ENCODE measurements around the gene LRIG1. TPM values are rescaled to one million over a fixed set of nuclear protein-coding genes. Genes with fewer than 3 reads are reported as not detected.

LRIG1 gene
- total and polyA plus RNA-seq, 2 donors (not counting 1 experiment from before 2014, with no cell fraction given) = 27.9 to 104 TPM

GRCh38 chr3:66432041-66432766 lies 68.6 kb downstream of the LRIG1 start:
- H3K9ac ChIP-seq (ENCODE audit: insufficient read depth, low read length) = no peak overlapping the region
- peaks cover 24% of the 10 kb centered on the region for H3K4me1 ChIP-seq (ENCODE audit: control insufficient read depth, extremely low read depth, insufficient read depth, low read length)
- H3K4me3 ChIP-seq (replicated peaks in 1 of 4; ENCODE audit: control extremely low read depth in 1 of 4, insufficient read depth in 1 of 4, low read depth in 3 of 4, low read length in 4 of 4) = no peak overlapping the region
- H3K9me3 ChIP-seq (ENCODE audit: control insufficient read depth, insufficient read depth, low read depth, low read length) = no peaks in the 10 kb centered on the region
- no peaks in the 10 kb centered on the region for H3K36me3 ChIP-seq (ENCODE audit: control insufficient read depth, insufficient read depth, low read length)
- DNase-seq (ENCODE audit: low read depth in 2 of 2) = no peak
- TF ChIP-seq EZH2 (IDR thresholded peaks at IDR 0.05; ENCODE audit: low read length, missing control alignments) (no peak), CTCF (conservative IDR thresholded peaks at IDR 0.05 in 1 of 2, IDR thresholded peaks at IDR 0.05 in 1 of 2; ENCODE audit: low read depth in 1 of 2, low read length in 2 of 2) (no peak)
- peaks cover 6% of the 10 kb centered on the region for H3K79me2 ChIP-seq (ENCODE audit: control insufficient read depth, insufficient read depth, low read length)
- no peaks in the 10 kb centered on the region for H3K27me3 ChIP-seq (ENCODE audit: control insufficient read depth, insufficient read depth, low read length)
- no peak overlapping the region for H2AFZ ChIP-seq (ENCODE audit: low read length)
- H3K27ac ChIP-seq (ENCODE audit: insufficient read depth, low read length) = no peak overlapping the region
- H4K20me1 ChIP-seq (ENCODE audit: control insufficient read depth, extremely low read depth, insufficient read depth, low read length) = no peaks in the 10 kb centered on the region
- no peak overlapping the region for H3K4me2 ChIP-seq (ENCODE audit: extremely low read depth, insufficient read depth, low read length)

- H3K27ac ChIP-seq (ENCODE audit: insufficient read depth, low read length) = no peak overlapping the region
- H3K4me1 ChIP-seq (ENCODE audit: control insufficient read depth, extremely low read depth, insufficient read depth, low read length) = peaks cover 24% of the 10 kb centered on the region
Measured at GRCh38 chr3:66431494-66431893, 69.3 kb downstream of the LRIG1 start.

GRCh38 chr3:66430876-66431275 lies 69.9 kb downstream of the LRIG1 start:
- no peak overlapping the region for H3K4me2 ChIP-seq (ENCODE audit: extremely low read depth, insufficient read depth, low read length)

More at GRCh38 chr3:66431494-66431893, 69.3 kb downstream of the LRIG1 start:
- no peaks in the 10 kb centered on the region for H3K9me3 ChIP-seq (ENCODE audit: control insufficient read depth, insufficient read depth, low read depth, low read length)
- H3K36me3 ChIP-seq (ENCODE audit: control insufficient read depth, insufficient read depth, low read length) = no peaks in the 10 kb centered on the region
- H3K4me2 ChIP-seq (ENCODE audit: extremely low read depth, insufficient read depth, low read length) = no peak overlapping the region
- TF ChIP-seq EZH2 (IDR thresholded peaks at IDR 0.05; ENCODE audit: low read length, missing control alignments) (no peak), CTCF (conservative IDR thresholded peaks at IDR 0.05 in 1 of 2, IDR thresholded peaks at IDR 0.05 in 1 of 2; ENCODE audit: low read depth in 1 of 2, low read length in 2 of 2) (no peak)
- H3K27me3 ChIP-seq (ENCODE audit: control insufficient read depth, insufficient read depth, low read length) = no peaks in the 10 kb centered on the region
- peak; percentile 90 to 96 for DNase-seq (ENCODE audit: low read depth in 2 of 2)
- no peak overlapping the region for H3K4me3 ChIP-seq (replicated peaks in 1 of 4; ENCODE audit: control extremely low read depth in 1 of 4, insufficient read depth in 1 of 4, low read depth in 3 of 4, low read length in 4 of 4)
- no peak overlapping the region for H3K9ac ChIP-seq (ENCODE audit: insufficient read depth, low read length)
- H3K79me2 ChIP-seq (ENCODE audit: control insufficient read depth, insufficient read depth, low read length) = peaks cover 8% of the 10 kb centered on the region
- H2AFZ ChIP-seq (ENCODE audit: low read length) = no peak overlapping the region
- no peaks in the 10 kb centered on the region for H4K20me1 ChIP-seq (ENCODE audit: control insufficient read depth, extremely low read depth, insufficient read depth, low read length)

More at GRCh38 chr3:66430876-66431275, 69.9 kb downstream of the LRIG1 start:
- no peak overlapping the region for H3K9ac ChIP-seq (ENCODE audit: insufficient read depth, low read length)
- no peak for DNase-seq (ENCODE audit: low read depth in 2 of 2)
- H3K27ac ChIP-seq (ENCODE audit: insufficient read depth, low read length) = no peak overlapping the region
- H3K79me2 ChIP-seq (ENCODE audit: control insufficient read depth, insufficient read depth, low read length) = peaks cover 10% of the 10 kb centered on the region
- H3K9me3 ChIP-seq (ENCODE audit: control insufficient read depth, insufficient read depth, low read depth, low read length) = no peaks in the 10 kb centered on the region
- H2AFZ ChIP-seq (ENCODE audit: low read length) = no peak overlapping the region
- H4K20me1 ChIP-seq (ENCODE audit: control insufficient read depth, extremely low read depth, insufficient read depth, low read length) = no peaks in the 10 kb centered on the region
- H3K36me3 ChIP-seq (ENCODE audit: control insufficient read depth, insufficient read depth, low read length) = no peaks in the 10 kb centered on the region
- H3K4me1 ChIP-seq (ENCODE audit: control insufficient read depth, extremely low read depth, insufficient read depth, low read length) = peaks cover 24% of the 10 kb centered on the region
- TF ChIP-seq CTCF (conservative IDR thresholded peaks at IDR 0.05 in 1 of 2, IDR thresholded peaks at IDR 0.05 in 1 of 2; ENCODE audit: low read depth in 1 of 2, low read length in 2 of 2) (no peak), EZH2 (IDR thresholded peaks at IDR 0.05; ENCODE audit: low read length, missing control alignments) (no peak)
- H3K27me3 ChIP-seq (ENCODE audit: control insufficient read depth, insufficient read depth, low read length) = no peaks in the 10 kb centered on the region
- H3K4me3 ChIP-seq (replicated peaks in 1 of 4; ENCODE audit: control extremely low read depth in 1 of 4, insufficient read depth in 1 of 4, low read depth in 3 of 4, low read length in 4 of 4) = no peak overlapping the region
